GM12878 (cell line): ENCODE results near the gene C17orf107. TPM values are rescaled to one million over a fixed set of nuclear protein-coding genes. Genes with fewer than 3 reads are reported as not detected.

Experiments used
- ATAC-seq: fragments of 200-7000 bp; cut with Tn5 transposase; 3 replicates; pipeline ENCODE4 v1.9.1; 2020; ENCODE audit warnings: mild to moderate bottlenecking, moderate library complexity
- BruUV-seq: library from RNA; stranded (reverse); fragments of 400-500 nt; replicated peaks from 2 replicates; lab custom pipeline; 2021; lab: Mats Ljungman, UMichigan
- CTCF ChIA-PET: fragments of 300-600 bp; sonication (Branson Sonifier 250); formaldehyde crosslinking; extraction: SDS; loops from one replicate; lab custom pipeline; 2021; ENCODE audit warnings: inconsistent platforms; lab: Yijun Ruan, JAX
- POLR2A ChIA-PET: fragments of 350-600 bp; formaldehyde crosslinking; extraction: SDS; loops from one replicate; lab custom pipeline; 2021; ENCODE audit warnings: inconsistent platforms; lab: Charles Lee
- RAD21 ChIA-PET: fragments of 300-600 bp; sonication (Branson Sonifier 250); formaldehyde crosslinking; loops from one replicate; lab custom pipeline; 2023; ENCODE audit warnings: antibody characterized with exemption; ENCODE audit not compliant: unreplicated experiment; lab: Charles Lee
- SMC1A ChIA-PET: fragments of 300-600 bp; sonication (Branson Sonifier 250); formaldehyde crosslinking; loops from one replicate; lab custom pipeline; 2023; ENCODE audit not compliant: unreplicated experiment, uncharacterized antibody; lab: Charles Lee
- DNase-seq: peaks from one replicate; pipeline ENCODE4 v3.0.0-alpha.2; 2011; ENCODE audit warnings: low read depth, low spot score
- FAIRE-seq: peaks from 3 replicates; lab custom pipeline; 2011; peaks lifted over from hg19 to GRCh38; lab: Jason Lieb, UNC
- H2AFZ ChIP-seq: 2 replicates; pipeline ENCODE4 v1.6.0; 2011; ENCODE audit warnings: low read depth, low read length, control low read depth; ENCODE audit not compliant: control insufficient read depth
- H3K27ac ChIP-seq: 2 replicates; pipeline ENCODE4 v1.5.1; 2011; ENCODE audit warnings: control low read depth; ENCODE audit not compliant: control insufficient read depth, insufficient read depth
- H3K27me3 ChIP-seq, 2 experiments: replicated peaks in 1 of 2; 2 replicates each; pipeline versions ENCODE4 v1.6.0 to v1.6.1; 2011; ENCODE audit warnings: low read length in 1 of 2; ENCODE audit not compliant: control insufficient read depth in 2 of 2, insufficient read depth in 2 of 2
- H3K36me3 ChIP-seq, 2 experiments: 2 replicates each; pipeline ENCODE4 v1.5.1; 2011; ENCODE audit warnings: low read length in 1 of 2; ENCODE audit not compliant: control insufficient read depth in 2 of 2, insufficient read depth in 2 of 2
- H3K4me1 ChIP-seq: 2 replicates; pipeline ENCODE4 v1.6.1; 2011; ENCODE audit warnings: mild to moderate bottlenecking, low read length, moderate library complexity, mixed read lengths; ENCODE audit not compliant: control insufficient read depth, insufficient read depth
- H3K4me2 ChIP-seq: 2 replicates; pipeline ENCODE4 v1.6.0; 2011; ENCODE audit warnings: control low read depth; ENCODE audit not compliant: control insufficient read depth, insufficient read depth
- H3K4me3 ChIP-seq: fragments of 200-600 bp; sonication (generic); 2 replicates; pipeline ENCODE4 v1.5.1; 2016
- H3K79me2 ChIP-seq: 2 replicates; pipeline ENCODE4 v1.6.0; 2011; ENCODE audit warnings: low read length; ENCODE audit not compliant: control insufficient read depth, insufficient read depth
- H3K9ac ChIP-seq: 2 replicates; pipeline ENCODE4 v1.8.0; 2011; ENCODE audit warnings: low read length, control low read depth, mixed read lengths; ENCODE audit not compliant: control insufficient read depth, insufficient read depth
- H3K9me3 ChIP-seq: replicated peaks from 3 replicates; pipeline ENCODE4 v1.5.1; 2011; ENCODE audit warnings: mild to moderate bottlenecking, low read length; ENCODE audit not compliant: control insufficient read depth, insufficient read depth
- H4K20me1 ChIP-seq: 2 replicates; pipeline ENCODE4 v1.6.0; 2011; ENCODE audit not compliant: control insufficient read depth, insufficient read depth
- ZNF592 ChIP-seq: fragments of 450-650 bp; IDR thresholded peaks from 2 replicates; pipeline ENCODE4 v1.6.1; 2017; ENCODE audit warnings: mild to moderate bottlenecking, moderate library complexity
- WGBS: methylation state at CpG from one replicate; pipeline ENCODE4 v1.1.6; 2016; ENCODE audit warnings: low lambda C conversion rate; ENCODE audit not compliant: insufficient replicate concordance, insufficient coverage; ENCODE audit errors: missing lambda C conversion rate; 5-methylcytosine and 5-hydroxymethylcytosine counted together
- in situ Hi-C: fragments of 300-500 bp; cut with MboI; formaldehyde crosslinking; loops from 9 replicates; pipeline ENCODE4 v1.14.3; 2018; ENCODE audit warnings: mixed read lengths
- intact Hi-C: fragments of 100-400 bp; cut with micrococcal nuclease; formaldehyde crosslinking; loops from one replicate; pipeline ENCODE4 v1.14.2; 2022; ENCODE audit not compliant: unreplicated experiment
- polyA plus RNA-seq, 11 experiments: library from polyadenylated mRNA; depleted of rRNA in 4 of 11; unstranded in 6 of 11; stranded (reverse) in 5 of 11; fragments of >200 nt; fragmentation: Nextera tagmentation in 4 of 11; fragmentation: Illumina TruSeq in 1 of 11; extraction: Ambion mirVana in 4 of 11; extraction: Trizol in 1 of 11; gene quantifications; 1 replicate in 1 of 11; 2 replicates in 10 of 11; pipeline versions ENCODE4 v1.2.1 to v1.2.3, GENCODE V29; 2011 to 2016; ENCODE audit warnings: inconsistent platforms in 2 of 11, missing spikeins in 2 of 11, low read depth in 1 of 11
- total RNA-seq, 4 experiments: library from RNA; depleted of rRNA in 3 of 4; stranded (reverse); fragments of >200 nt in 3 of 4; fragmentation: Illumina TruSeq in 1 of 4; extraction: Trizol in 1 of 4; gene quantifications; 2 replicates each; pipeline versions ENCODE4 v1.2.1 to v1.2.3, GENCODE V29; 2013 to 2021

The C17orf107 gene
- total and polyA plus RNA-seq, 10 of the 15 experiments (the other 5 are each of a cell fraction or from before 2014, with no cell fraction given): 0.05 to 0.46 (median 0.11) TPM; not detected in 3

GRCh38 chr17:4856271-4856936, 42.9 kb upstream of the C17orf107 start:
- no peak for TF ChIP-seq ZNF592
- TF ChIP-seq, all 136 proteins: peak for 0
- no peak overlapping the region for H3K4me3 ChIP-seq
- intact Hi-C loops: no loop called here
- no peaks in the 10 kb centered on the region for H3K4me1 ChIP-seq
- no peaks in the 10 kb centered on the region for H3K9me3 ChIP-seq
- no peak overlapping the region for H3K4me2 ChIP-seq
- RAD21 ChIA-PET: interaction anchor here (0.7 kb wide), 1 partner anchor 593 kb away, joined by 3 read pairs; no protein-coding TSS in a partner anchor
- H3K36me3 ChIP-seq: peaks cover 1 to 3% of the 10 kb centered on the region in 2 experiments; a peak in 3 of 4 replicates
- WGBS: 95% methylated on average over 17 of the region's 17 CpGs
- no peaks in the 10 kb centered on the region for H3K27me3 ChIP-seq
- POLR2A ChIA-PET: no interaction called here
- SMC1A ChIA-PET: no interaction called here
- no peak overlapping the region for H3K9ac ChIP-seq
- FAIRE-seq (no peak), DNase-seq (no peak), ATAC-seq (no peak)
- in situ Hi-C loops: no loop called here
- no peak overlapping the region for H2AFZ ChIP-seq
- BruUV-seq: no TSS peak
- H4K20me1 ChIP-seq: no peaks in the 10 kb centered on the region
- CTCF ChIA-PET: no interaction called here
- no peak overlapping the region for H3K27ac ChIP-seq
- H3K79me2 ChIP-seq: no peaks in the 10 kb centered on the region; the same call in 1 of the 2 replicates
